Left hindlimb (tissue), 1 donor: ENCODE results near the gene PDE2A.
A peak's percentile ranks its signal among the peaks of the same experiment; 100 is the strongest.

Experiments
- DNase-seq: peaks from one replicate; pipeline ENCODE4 v3.0.0-alpha.2; 2018

Gene PDE2A

GRCh38 chr11:72634472-72635095 is 39.6 kb downstream of the PDE2A start:
- no peak for DNase-seq

- no peak for DNase-seq
Measured at GRCh38 chr11:72634016-72634415, 40.2 kb downstream of the PDE2A start.

GRCh38 chr11:72633068-72633467 is 41.2 kb downstream of the PDE2A start:
- no peak for DNase-seq

- DNase-seq, result peak; percentile 79
Measured at GRCh38 chr11:72631806-72632731, 42.2 kb downstream of the PDE2A start.

- DNase-seq, result no peak
Measured at GRCh38 chr11:72630104-72630852, 43.9 kb downstream of the PDE2A start.

- DNase-seq, result no peak
Measured at GRCh38 chr11:72629266-72629665, 45.0 kb downstream of the PDE2A start.

GRCh38 chr11:72627594-72628281 is 46.5 kb downstream of the PDE2A start:
- no peak for DNase-seq

- DNase-seq, result no peak
Measured at GRCh38 chr11:72626414-72626936, 47.7 kb downstream of the PDE2A start.

- DNase-seq, result peak; percentile 58
Measured at GRCh38 chr11:72625691-72626413, 48.4 kb downstream of the PDE2A start.

- no peak for DNase-seq
Measured at GRCh38 chr11:72624496-72625201, 49.6 kb downstream of the PDE2A start.

- DNase-seq, result no peak
Measured at GRCh38 chr11:72623052-72623451, 51.2 kb downstream of the PDE2A start.

GRCh38 chr11:72621008-72621610 is 53.1 kb downstream of the PDE2A start:
- DNase-seq, result no peak

GRCh38 chr11:72618803-72619202 is 55.4 kb downstream of the PDE2A start:
- no peak for DNase-seq

- peak; percentile 69 for DNase-seq
Measured at GRCh38 chr11:72617080-72617762, 57.0 kb downstream of the PDE2A start.

- DNase-seq, result no peak
Measured at GRCh38 chr11:72616655-72617054, 57.6 kb downstream of the PDE2A start.

- DNase-seq, result no peak
Measured at GRCh38 chr11:72615329-72615728, 58.9 kb downstream of the PDE2A start.

GRCh38 chr11:72614381-72614780 is 59.8 kb downstream of the PDE2A start:
- DNase-seq, result no peak

- DNase-seq, result no peak
Measured at GRCh38 chr11:72613977-72614376, 60.2 kb downstream of the PDE2A start.

- DNase-seq, result no peak
Measured at GRCh38 chr11:72613450-72613849, 60.8 kb downstream of the PDE2A start.

GRCh38 chr11:72609476-72609875 is 64.7 kb downstream of the PDE2A start:
- no peak for DNase-seq
